Lung microvascular endothelial cell (primary cell): ENCODE results near the gene MED26. TPM values are rescaled to one million over a fixed set of nuclear protein-coding genes. Genes with fewer than 3 reads are reported as not detected.

ENCODE experiments used
- total RNA-seq: library from RNA; depleted of rRNA; stranded (reverse); fragments of >200 nt; gene quantifications from 2 replicates; pipeline ENCODE4 v1.2.1, GENCODE V29; 2014

Gene MED26
- total RNA-seq, 1 donor from 2014 or later: 3.8 TPM

Other genes starting within 250 kb of the MED26 start
- gene EPS15L1, start 156.2 kb downstream of the MED26 start, total RNA-seq: 5.9 and 6.7 TPM in 2 replicates
- not detected in 2 replicates for gene CALR3, start 132.0 kb downstream of the MED26 start, total RNA-seq
- gene C19orf44, start 131.8 kb downstream of the MED26 start, total RNA-seq: 1.1 and 1.4 TPM in 2 replicates
- gene CHERP, start 85.8 kb downstream of the MED26 start, total RNA-seq: 3.3 and 5.6 TPM in 2 replicates
- gene SLC35E1, start 55.8 kb downstream of the MED26 start, total RNA-seq: 14.4 and 24.8 TPM in 2 replicates
- gene SMIM7, start 31.9 kb upstream of the MED26 start, total RNA-seq: 32.7 and 47.0 TPM in 2 replicates
- gene TMEM38A, start 32.9 kb upstream of the MED26 start, total RNA-seq: 1.3 and 1.8 TPM in 2 replicates
- gene NWD1, start 91.6 kb upstream of the MED26 start, total RNA-seq: not detected in 2 replicates
- 15.9 and 44.0 TPM in 2 replicates for gene SIN3B, start 201.2 kb upstream of the MED26 start, total RNA-seq